ENCODE results near the gene ALLC. TPM values are rescaled to one million over a fixed set of nuclear protein-coding genes. Genes with fewer than 3 reads are reported as not detected.

Gene ALLC
- total and polyA plus RNA-seq, 2 experiments from 2014 or later = not detected

DNA sequence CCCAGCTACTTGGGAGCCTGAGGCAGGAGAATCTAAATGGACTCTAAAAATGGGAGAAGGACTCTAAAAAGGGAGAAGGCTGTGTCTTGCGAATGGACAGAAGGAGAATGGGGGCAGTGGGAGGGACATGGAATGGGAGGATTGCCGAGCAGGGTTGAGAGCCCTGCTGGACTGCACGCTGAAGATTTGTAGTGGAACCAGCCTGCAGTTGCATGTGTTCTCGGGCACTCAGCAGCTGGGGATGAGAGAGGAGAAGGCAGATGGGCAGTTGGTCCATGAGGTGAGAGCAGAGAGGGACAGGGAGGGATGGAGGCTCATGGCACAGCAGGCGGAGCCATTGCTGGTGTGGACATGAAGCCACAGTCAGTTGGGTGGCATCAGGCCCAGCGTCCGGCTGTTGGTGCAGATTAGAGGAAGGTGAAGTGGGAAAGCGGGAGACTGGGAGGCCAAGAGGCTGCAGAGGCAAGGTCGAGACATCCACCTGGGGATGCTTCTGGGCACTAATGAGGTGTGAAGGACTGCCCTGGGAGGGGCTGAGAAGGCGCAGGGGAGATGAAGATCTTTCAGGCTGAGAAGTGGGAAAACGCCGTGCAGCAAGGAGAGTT lies 86.1 kb downstream of the ALLC start:
- H3K4me3 Mint-ChIP-seq = no peak overlapping the region
- no peaks in the 10 kb centered on the region for H4K20me1 ChIP-seq (replicated peaks; ENCODE audit: insufficient read depth)
- no peaks in the 10 kb centered on the region; the same call in 1 of the 2 replicates for H3K36me3 ChIP-seq (ENCODE audit: insufficient read depth)
- peaks cover 24% of the 10 kb centered on the region for H3K36me3 Mint-ChIP-seq (ENCODE audit: low read depth)
- no peak for DNase-seq (ENCODE audit: low spot score)
- H2AFZ ChIP-seq = no peak overlapping the region
- H3K4me1 ChIP-seq (ENCODE audit: insufficient read depth) = no peaks in the 10 kb centered on the region
- H3K4me2 ChIP-seq = no peak overlapping the region
- H3K4me1 Mint-ChIP-seq = no peaks in the 10 kb centered on the region
- H3K27ac Mint-ChIP-seq = no peak overlapping the region
- peaks cover 6% of the 10 kb centered on the region for H3K27me3 Mint-ChIP-seq (ENCODE audit: insufficient read depth, low read depth, poor library complexity)
- no peak overlapping the region for H3K4me3 ChIP-seq
- no peaks in the 10 kb centered on the region for H3K9me2 ChIP-seq (ENCODE audit: insufficient read depth)
- H3K27ac ChIP-seq (ENCODE audit: low read depth) = no peak overlapping the region
- peaks cover 88% of the 10 kb centered on the region for H3K9me3 Mint-ChIP-seq
- no peaks in the 10 kb centered on the region for H3F3A ChIP-seq (replicated peaks; ENCODE audit: low read depth)
- no peak for ATAC-seq
- H3K27me3 ChIP-seq (ENCODE audit: insufficient read depth) = no peaks in the 10 kb centered on the region
- no peaks in the 10 kb centered on the region for H3K79me2 ChIP-seq (replicated peaks; ENCODE audit: insufficient read depth)
- TF ChIP-seq, protein P1, sequence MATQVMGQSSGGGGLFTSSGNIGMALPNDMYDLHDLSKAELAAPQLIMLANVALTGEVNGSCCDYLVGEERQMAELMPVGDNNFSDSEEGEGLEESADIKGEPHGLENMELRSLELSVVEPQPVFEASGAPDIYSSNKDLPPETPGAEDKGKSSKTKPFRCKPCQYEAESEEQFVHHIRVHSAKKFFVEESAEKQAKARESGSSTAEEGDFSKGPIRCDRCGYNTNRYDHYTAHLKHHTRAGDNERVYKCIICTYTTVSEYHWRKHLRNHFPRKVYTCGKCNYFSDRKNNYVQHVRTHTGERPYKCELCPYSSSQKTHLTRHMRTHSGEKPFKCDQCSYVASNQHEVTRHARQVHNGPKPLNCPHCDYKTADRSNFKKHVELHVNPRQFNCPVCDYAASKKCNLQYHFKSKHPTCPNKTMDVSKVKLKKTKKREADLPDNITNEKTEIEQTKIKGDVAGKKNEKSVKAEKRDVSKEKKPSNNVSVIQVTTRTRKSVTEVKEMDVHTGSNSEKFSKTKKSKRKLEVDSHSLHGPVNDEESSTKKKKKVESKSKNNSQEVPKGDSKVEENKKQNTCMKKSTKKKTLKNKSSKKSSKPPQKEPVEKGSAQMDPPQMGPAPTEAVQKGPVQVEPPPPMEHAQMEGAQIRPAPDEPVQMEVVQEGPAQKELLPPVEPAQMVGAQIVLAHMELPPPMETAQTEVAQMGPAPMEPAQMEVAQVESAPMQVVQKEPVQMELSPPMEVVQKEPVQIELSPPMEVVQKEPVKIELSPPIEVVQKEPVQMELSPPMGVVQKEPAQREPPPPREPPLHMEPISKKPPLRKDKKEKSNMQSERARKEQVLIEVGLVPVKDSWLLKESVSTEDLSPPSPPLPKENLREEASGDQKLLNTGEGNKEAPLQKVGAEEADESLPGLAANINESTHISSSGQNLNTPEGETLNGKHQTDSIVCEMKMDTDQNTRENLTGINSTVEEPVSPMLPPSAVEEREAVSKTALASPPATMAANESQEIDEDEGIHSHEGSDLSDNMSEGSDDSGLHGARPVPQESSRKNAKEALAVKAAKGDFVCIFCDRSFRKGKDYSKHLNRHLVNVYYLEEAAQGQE (IDR thresholded peaks at IDR 0.05; ENCODE audit: unreplicated experiment) = no peak
- TF ChIP-seq, protein P2, sequence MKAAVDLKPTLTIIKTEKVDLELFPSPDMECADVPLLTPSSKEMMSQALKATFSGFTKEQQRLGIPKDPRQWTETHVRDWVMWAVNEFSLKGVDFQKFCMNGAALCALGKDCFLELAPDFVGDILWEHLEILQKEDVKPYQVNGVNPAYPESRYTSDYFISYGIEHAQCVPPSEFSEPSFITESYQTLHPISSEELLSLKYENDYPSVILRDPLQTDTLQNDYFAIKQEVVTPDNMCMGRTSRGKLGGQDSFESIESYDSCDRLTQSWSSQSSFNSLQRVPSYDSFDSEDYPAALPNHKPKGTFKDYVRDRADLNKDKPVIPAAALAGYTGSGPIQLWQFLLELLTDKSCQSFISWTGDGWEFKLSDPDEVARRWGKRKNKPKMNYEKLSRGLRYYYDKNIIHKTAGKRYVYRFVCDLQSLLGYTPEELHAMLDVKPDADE (IDR thresholded peaks at IDR 0.05) = no peak
- no peak for TF ChIP-seq EZH2phosphoT487 (IDR thresholded peaks at IDR 0.05; ENCODE audit: unreplicated experiment)
- no peak for TF ChIP-seq CREB1 (CRISPR knock-in tag; IDR thresholded peaks at IDR 0.05; ENCODE audit: low read depth)
- TF ChIP-seq JUNB (IDR thresholded peaks at IDR 0.05; ENCODE audit: unreplicated experiment) = no peak
- no peak for TF ChIP-seq EZH2 (IDR thresholded peaks at IDR 0.05; ENCODE audit: low read depth, unreplicated experiment)
- TF ChIP-seq, protein P3, sequence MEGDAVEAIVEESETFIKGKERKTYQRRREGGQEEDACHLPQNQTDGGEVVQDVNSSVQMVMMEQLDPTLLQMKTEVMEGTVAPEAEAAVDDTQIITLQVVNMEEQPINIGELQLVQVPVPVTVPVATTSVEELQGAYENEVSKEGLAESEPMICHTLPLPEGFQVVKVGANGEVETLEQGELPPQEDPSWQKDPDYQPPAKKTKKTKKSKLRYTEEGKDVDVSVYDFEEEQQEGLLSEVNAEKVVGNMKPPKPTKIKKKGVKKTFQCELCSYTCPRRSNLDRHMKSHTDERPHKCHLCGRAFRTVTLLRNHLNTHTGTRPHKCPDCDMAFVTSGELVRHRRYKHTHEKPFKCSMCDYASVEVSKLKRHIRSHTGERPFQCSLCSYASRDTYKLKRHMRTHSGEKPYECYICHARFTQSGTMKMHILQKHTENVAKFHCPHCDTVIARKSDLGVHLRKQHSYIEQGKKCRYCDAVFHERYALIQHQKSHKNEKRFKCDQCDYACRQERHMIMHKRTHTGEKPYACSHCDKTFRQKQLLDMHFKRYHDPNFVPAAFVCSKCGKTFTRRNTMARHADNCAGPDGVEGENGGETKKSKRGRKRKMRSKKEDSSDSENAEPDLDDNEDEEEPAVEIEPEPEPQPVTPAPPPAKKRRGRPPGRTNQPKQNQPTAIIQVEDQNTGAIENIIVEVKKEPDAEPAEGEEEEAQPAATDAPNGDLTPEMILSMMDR (conservative IDR thresholded peaks at IDR 0.05; ENCODE audit: low read depth in 2 of 2) = no peak
- no peak for TF ChIP-seq NANOG (IDR thresholded peaks at IDR 0.05; ENCODE audit: borderline replicate concordance)
- TF ChIP-seq, protein P4, sequence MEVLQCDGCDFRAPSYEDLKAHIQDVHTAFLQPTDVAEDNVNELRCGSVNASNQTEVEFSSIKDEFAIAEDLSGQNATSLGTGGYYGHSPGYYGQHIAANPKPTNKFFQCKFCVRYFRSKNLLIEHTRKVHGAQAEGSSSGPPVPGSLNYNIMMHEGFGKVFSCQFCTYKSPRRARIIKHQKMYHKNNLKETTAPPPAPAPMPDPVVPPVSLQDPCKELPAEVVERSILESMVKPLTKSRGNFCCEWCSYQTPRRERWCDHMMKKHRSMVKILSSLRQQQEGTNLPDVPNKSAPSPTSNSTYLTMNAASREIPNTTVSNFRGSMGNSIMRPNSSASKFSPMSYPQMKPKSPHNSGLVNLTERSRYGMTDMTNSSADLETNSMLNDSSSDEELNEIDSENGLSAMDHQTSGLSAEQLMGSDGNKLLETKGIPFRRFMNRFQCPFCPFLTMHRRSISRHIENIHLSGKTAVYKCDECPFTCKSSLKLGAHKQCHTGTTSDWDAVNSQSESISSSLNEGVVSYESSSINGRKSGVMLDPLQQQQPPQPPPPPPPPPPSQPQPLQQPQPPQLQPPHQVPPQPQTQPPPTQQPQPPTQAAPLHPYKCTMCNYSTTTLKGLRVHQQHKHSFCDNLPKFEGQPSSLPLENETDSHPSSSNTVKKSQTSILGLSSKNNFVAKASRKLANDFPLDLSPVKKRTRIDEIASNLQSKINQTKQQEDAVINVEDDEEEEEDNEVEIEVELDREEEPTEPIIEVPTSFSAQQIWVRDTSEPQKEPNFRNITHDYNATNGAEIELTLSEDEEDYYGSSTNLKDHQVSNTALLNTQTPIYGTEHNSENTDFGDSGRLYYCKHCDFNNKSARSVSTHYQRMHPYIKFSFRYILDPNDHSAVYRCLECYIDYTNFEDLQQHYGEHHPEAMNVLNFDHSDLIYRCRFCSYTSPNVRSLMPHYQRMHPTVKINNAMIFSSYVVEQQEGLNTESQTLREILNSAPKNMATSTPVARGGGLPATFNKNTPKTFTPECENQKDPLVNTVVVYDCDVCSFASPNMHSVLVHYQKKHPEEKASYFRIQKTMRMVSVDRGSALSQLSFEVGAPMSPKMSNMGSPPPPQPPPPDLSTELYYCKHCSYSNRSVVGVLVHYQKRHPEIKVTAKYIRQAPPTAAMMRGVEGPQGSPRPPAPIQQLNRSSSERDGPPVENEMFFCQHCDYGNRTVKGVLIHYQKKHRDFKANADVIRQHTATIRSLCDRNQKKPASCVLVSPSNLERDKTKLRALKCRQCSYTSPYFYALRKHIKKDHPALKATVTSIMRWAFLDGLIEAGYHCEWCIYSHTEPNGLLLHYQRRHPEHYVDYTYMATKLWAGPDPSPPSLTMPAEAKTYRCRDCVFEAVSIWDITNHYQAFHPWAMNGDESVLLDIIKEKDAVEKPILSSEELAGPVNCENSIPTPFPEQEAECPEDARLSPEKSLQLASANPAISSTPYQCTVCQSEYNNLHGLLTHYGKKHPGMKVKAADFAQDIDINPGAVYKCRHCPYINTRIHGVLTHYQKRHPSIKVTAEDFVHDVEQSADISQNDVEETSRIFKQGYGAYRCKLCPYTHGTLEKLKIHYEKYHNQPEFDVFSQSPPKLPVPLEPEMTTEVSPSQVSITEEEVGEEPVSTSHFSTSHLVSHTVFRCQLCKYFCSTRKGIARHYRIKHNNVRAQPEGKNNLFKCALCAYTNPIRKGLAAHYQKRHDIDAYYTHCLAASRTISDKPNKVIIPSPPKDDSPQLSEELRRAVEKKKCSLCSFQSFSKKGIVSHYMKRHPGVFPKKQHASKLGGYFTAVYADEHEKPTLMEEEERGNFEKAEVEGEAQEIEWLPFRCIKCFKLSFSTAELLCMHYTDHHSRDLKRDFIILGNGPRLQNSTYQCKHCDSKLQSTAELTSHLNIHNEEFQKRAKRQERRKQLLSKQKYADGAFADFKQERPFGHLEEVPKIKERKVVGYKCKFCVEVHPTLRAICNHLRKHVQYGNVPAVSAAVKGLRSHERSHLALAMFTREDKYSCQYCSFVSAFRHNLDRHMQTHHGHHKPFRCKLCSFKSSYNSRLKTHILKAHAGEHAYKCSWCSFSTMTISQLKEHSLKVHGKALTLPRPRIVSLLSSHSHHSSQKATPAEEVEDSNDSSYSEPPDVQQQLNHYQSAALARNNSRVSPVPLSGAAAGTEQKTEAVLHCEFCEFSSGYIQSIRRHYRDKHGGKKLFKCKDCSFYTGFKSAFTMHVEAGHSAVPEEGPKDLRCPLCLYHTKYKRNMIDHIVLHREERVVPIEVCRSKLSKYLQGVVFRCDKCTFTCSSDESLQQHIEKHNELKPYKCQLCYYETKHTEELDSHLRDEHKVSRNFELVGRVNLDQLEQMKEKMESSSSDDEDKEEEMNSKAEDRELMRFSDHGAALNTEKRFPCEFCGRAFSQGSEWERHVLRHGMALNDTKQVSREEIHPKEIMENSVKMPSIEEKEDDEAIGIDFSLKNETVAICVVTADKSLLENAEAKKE (CRISPR knock-in tag; IDR thresholded peaks at IDR 0.05) = no peak
- TF ChIP-seq POLR2AphosphoS5 (IDR thresholded peaks at IDR 0.05; ENCODE audit: low read depth) = no peak
- TF ChIP-seq ZNF114 (CRISPR knock-in tag; IDR thresholded peaks at IDR 0.05) = no peak
- no peak for TF ChIP-seq STAT1 (IDR thresholded peaks at IDR 0.05; ENCODE audit: unreplicated experiment)
- TF ChIP-seq ZNF331 (CRISPR knock-in tag; IDR thresholded peaks at IDR 0.05; ENCODE audit: low read depth) = no peak

Measured in GM23338 (cell line).